Measurements from ENCODE around the gene HARBI1.

Gene HARBI1

GRCh38 chr11:46655631-46656030 lies 38.6 kb upstream of the HARBI1 start:
- peaks cover 37 to 50% of the 10 kb centered on the region in 2 donors for H3K36me3 ChIP-seq (ENCODE audit: control insufficient read depth in 2 of 2, insufficient read depth in 2 of 2, low read length in 2 of 2)

GRCh38 chr11:46649180-46649738 lies 32.2 kb upstream of the HARBI1 start:
- Histone ChIP-seq H3K36me3 (ENCODE audit: control insufficient read depth in 2 of 2, insufficient read depth in 2 of 2, low read length in 2 of 2) (peaks cover 29 to 40% of the 10 kb centered on the region in 2 donors), H3K4me3 (ENCODE audit: low read length in 2 of 2) (no peak overlapping the region), H3K9me3 (ENCODE audit: control insufficient read depth in 2 of 2, low read length in 2 of 2) (no peaks in the 10 kb centered on the region), H3K4me1 (ENCODE audit: control insufficient read depth, insufficient read depth, low read length) (peaks cover 5% of the 10 kb centered on the region), H3K9ac (ENCODE audit: low read length in 2 of 2) (no peak overlapping the region), H3K27me3 (ENCODE audit: control insufficient read depth in 1 of 2, insufficient read depth in 2 of 2, low read length in 2 of 2) (no peaks in the 10 kb centered on the region), H3K27ac (ENCODE audit: low read length) (no peak overlapping the region)

More at GRCh38 chr11:46655631-46656030, 38.6 kb upstream of the HARBI1 start:
- H3K4me3 ChIP-seq (ENCODE audit: low read length in 2 of 2): no peak overlapping the region
- H3K27ac ChIP-seq (ENCODE audit: low read length): no peak overlapping the region
- H3K9me3 ChIP-seq (ENCODE audit: control insufficient read depth in 2 of 2, low read length in 2 of 2): no peaks in the 10 kb centered on the region
- H3K4me1 ChIP-seq (ENCODE audit: control insufficient read depth, insufficient read depth, low read length): no peaks in the 10 kb centered on the region
- no peaks in the 10 kb centered on the region for H3K27me3 ChIP-seq (ENCODE audit: control insufficient read depth in 1 of 2, insufficient read depth in 2 of 2, low read length in 2 of 2)
- no peak overlapping the region for H3K9ac ChIP-seq (ENCODE audit: low read length in 2 of 2)

- H3K9ac ChIP-seq (ENCODE audit: low read length in 2 of 2): no peak overlapping the region
- peaks cover 16 to 26% of the 10 kb centered on the region in 2 donors for H3K36me3 ChIP-seq (ENCODE audit: control insufficient read depth in 2 of 2, insufficient read depth in 2 of 2, low read length in 2 of 2)
- no peaks in the 10 kb centered on the region for H3K9me3 ChIP-seq (ENCODE audit: control insufficient read depth in 2 of 2, low read length in 2 of 2)
- H3K4me1 ChIP-seq (ENCODE audit: control insufficient read depth, insufficient read depth, low read length): peaks cover 2% of the 10 kb centered on the region
- H3K4me3 ChIP-seq (ENCODE audit: low read length in 2 of 2): no peak overlapping the region
- no peak overlapping the region for H3K27ac ChIP-seq (ENCODE audit: low read length)
- H3K27me3 ChIP-seq (ENCODE audit: control insufficient read depth in 1 of 2, insufficient read depth in 2 of 2, low read length in 2 of 2): no peaks in the 10 kb centered on the region
These were observed 27.0 kb upstream of the HARBI1 start for GRCh38 chr11:46643986-46644385.

GRCh38 chr11:46643531-46643930 lies 26.5 kb upstream of the HARBI1 start:
- no peak overlapping the region for H3K9ac ChIP-seq (ENCODE audit: low read length in 2 of 2)
- H3K4me1 ChIP-seq (ENCODE audit: control insufficient read depth, insufficient read depth, low read length): peaks cover 2% of the 10 kb centered on the region
- H3K36me3 ChIP-seq (ENCODE audit: control insufficient read depth in 2 of 2, insufficient read depth in 2 of 2, low read length in 2 of 2): peaks cover 16 to 26% of the 10 kb centered on the region in 2 donors

GRCh38 chr11:46642627-46643335 lies 25.8 kb upstream of the HARBI1 start:
- H3K9me3 ChIP-seq (ENCODE audit: control insufficient read depth in 2 of 2, low read length in 2 of 2): no peaks in the 10 kb centered on the region
- peaks cover 15 to 25% of the 10 kb centered on the region in 2 donors for H3K36me3 ChIP-seq (ENCODE audit: control insufficient read depth in 2 of 2, insufficient read depth in 2 of 2, low read length in 2 of 2)
- no peak overlapping the region for H3K27ac ChIP-seq (ENCODE audit: low read length)

More at GRCh38 chr11:46643531-46643930, 26.5 kb upstream of the HARBI1 start:
- Histone ChIP-seq H3K9me3 (ENCODE audit: control insufficient read depth in 2 of 2, low read length in 2 of 2) (no peaks in the 10 kb centered on the region), H3K27me3 (ENCODE audit: control insufficient read depth in 1 of 2, insufficient read depth in 2 of 2, low read length in 2 of 2) (no peaks in the 10 kb centered on the region), H3K4me3 (ENCODE audit: low read length in 2 of 2) (no peak overlapping the region), H3K27ac (ENCODE audit: low read length) (no peak overlapping the region)

GRCh38 chr11:46641639-46642038 lies 24.6 kb upstream of the HARBI1 start:
- H3K27ac ChIP-seq (ENCODE audit: low read length): no peak overlapping the region
- no peak overlapping the region for H3K4me3 ChIP-seq (ENCODE audit: low read length in 2 of 2)
- H3K9ac ChIP-seq (ENCODE audit: low read length in 2 of 2): no peak overlapping the region
- no peaks in the 10 kb centered on the region for H3K9me3 ChIP-seq (ENCODE audit: control insufficient read depth in 2 of 2, low read length in 2 of 2)
- H3K4me1 ChIP-seq (ENCODE audit: control insufficient read depth, insufficient read depth, low read length): no peaks in the 10 kb centered on the region
- H3K27me3 ChIP-seq (ENCODE audit: control insufficient read depth in 1 of 2, insufficient read depth in 2 of 2, low read length in 2 of 2): no peaks in the 10 kb centered on the region
- peaks cover 12 to 18% of the 10 kb centered on the region in 2 donors for H3K36me3 ChIP-seq (ENCODE audit: control insufficient read depth in 2 of 2, insufficient read depth in 2 of 2, low read length in 2 of 2)

More at GRCh38 chr11:46642627-46643335, 25.8 kb upstream of the HARBI1 start:
- no peak overlapping the region for H3K9ac ChIP-seq (ENCODE audit: low read length in 2 of 2)
- no peak overlapping the region for H3K4me3 ChIP-seq (ENCODE audit: low read length in 2 of 2)
- no peaks in the 10 kb centered on the region for H3K27me3 ChIP-seq (ENCODE audit: control insufficient read depth in 1 of 2, insufficient read depth in 2 of 2, low read length in 2 of 2)
- H3K4me1 ChIP-seq (ENCODE audit: control insufficient read depth, insufficient read depth, low read length): peaks cover 2% of the 10 kb centered on the region

GRCh38 chr11:46640036-46640788 lies 23.2 kb upstream of the HARBI1 start:
- Histone ChIP-seq H3K36me3 (ENCODE audit: control insufficient read depth in 2 of 2, insufficient read depth in 2 of 2, low read length in 2 of 2) (peaks cover 4 to 7% of the 10 kb centered on the region in 2 donors), H3K4me3 (ENCODE audit: low read length in 2 of 2) (no peak overlapping the region), H3K9ac (ENCODE audit: low read length in 2 of 2) (no peak overlapping the region), H3K27me3 (ENCODE audit: control insufficient read depth in 1 of 2, insufficient read depth in 2 of 2, low read length in 2 of 2) (no peaks in the 10 kb centered on the region), H3K4me1 (ENCODE audit: control insufficient read depth, insufficient read depth, low read length) (no peaks in the 10 kb centered on the region), H3K9me3 (ENCODE audit: control insufficient read depth in 2 of 2, low read length in 2 of 2) (no peaks in the 10 kb centered on the region), H3K27ac (ENCODE audit: low read length) (no peak overlapping the region)

- no peaks in the 10 kb centered on the region for H3K9me3 ChIP-seq (ENCODE audit: control insufficient read depth in 2 of 2, low read length in 2 of 2)
- H3K4me3 ChIP-seq (ENCODE audit: low read length in 2 of 2): no peak overlapping the region
- no peak overlapping the region for H3K9ac ChIP-seq (ENCODE audit: low read length in 2 of 2)
- H3K4me1 ChIP-seq (ENCODE audit: control insufficient read depth, insufficient read depth, low read length): no peaks in the 10 kb centered on the region
- H3K27ac ChIP-seq (ENCODE audit: low read length): no peak overlapping the region
- no peaks in the 10 kb centered on the region for H3K27me3 ChIP-seq (ENCODE audit: control insufficient read depth in 1 of 2, insufficient read depth in 2 of 2, low read length in 2 of 2)
- H3K36me3 ChIP-seq (ENCODE audit: control insufficient read depth in 2 of 2, insufficient read depth in 2 of 2, low read length in 2 of 2): peaks cover 4 to 5% of the 10 kb centered on the region in 2 donors
These were observed 22.3 kb upstream of the HARBI1 start for GRCh38 chr11:46639197-46639839.

GRCh38 chr11:46637546-46637945 lies 20.5 kb upstream of the HARBI1 start:
- Histone ChIP-seq H3K4me3 (ENCODE audit: low read length in 2 of 2) (no peak overlapping the region), H3K27me3 (ENCODE audit: control insufficient read depth in 1 of 2, insufficient read depth in 2 of 2, low read length in 2 of 2) (no peaks in the 10 kb centered on the region), H3K27ac (ENCODE audit: low read length) (no peak overlapping the region), H3K36me3 (ENCODE audit: control insufficient read depth in 2 of 2, insufficient read depth in 2 of 2, low read length in 2 of 2) (peaks cover under 1 to 4% of the 10 kb centered on the region in 2 donors), H3K9me3 (ENCODE audit: control insufficient read depth in 2 of 2, low read length in 2 of 2) (no peaks in the 10 kb centered on the region), H3K4me1 (ENCODE audit: control insufficient read depth, insufficient read depth, low read length) (no peaks in the 10 kb centered on the region), H3K9ac (ENCODE audit: low read length in 2 of 2) (no peak overlapping the region)

GRCh38 chr11:46635557-46636139 lies 18.6 kb upstream of the HARBI1 start:
- no peak overlapping the region for H3K27ac ChIP-seq (ENCODE audit: low read length)
- H3K4me1 ChIP-seq (ENCODE audit: control insufficient read depth, insufficient read depth, low read length): no peaks in the 10 kb centered on the region
- no peaks in the 10 kb centered on the region for H3K9me3 ChIP-seq (ENCODE audit: control insufficient read depth in 2 of 2, low read length in 2 of 2)
- H3K27me3 ChIP-seq (ENCODE audit: control insufficient read depth in 1 of 2, insufficient read depth in 2 of 2, low read length in 2 of 2): no peaks in the 10 kb centered on the region
- peaks cover 0 to 14% of the 10 kb centered on the region in 2 donors for H3K36me3 ChIP-seq (ENCODE audit: control insufficient read depth in 2 of 2, insufficient read depth in 2 of 2, low read length in 2 of 2)
- no peak overlapping the region for H3K9ac ChIP-seq (ENCODE audit: low read length in 2 of 2)
- no peak overlapping the region for H3K4me3 ChIP-seq (ENCODE audit: low read length in 2 of 2)

Data from stomach smooth muscle (tissue), 2 donors.